GM21381 (cell line): ENCODE measurements around the gene C17orf78.
"Not testable (repeated sequence)": the region's sequence is repeated elsewhere in the genome, so short reads cannot be mapped to it uniquely, and the experiment has no call there.

Experiments
- ATAC-seq: cut with Tn5 transposase; IDR thresholded peaks from one replicate; pipeline ENCODE4 v1.9.1; 2021; ENCODE audit warnings: mild to moderate bottlenecking, moderate library complexity; ENCODE audit not compliant: unreplicated experiment

The C17orf78 gene

DNA sequence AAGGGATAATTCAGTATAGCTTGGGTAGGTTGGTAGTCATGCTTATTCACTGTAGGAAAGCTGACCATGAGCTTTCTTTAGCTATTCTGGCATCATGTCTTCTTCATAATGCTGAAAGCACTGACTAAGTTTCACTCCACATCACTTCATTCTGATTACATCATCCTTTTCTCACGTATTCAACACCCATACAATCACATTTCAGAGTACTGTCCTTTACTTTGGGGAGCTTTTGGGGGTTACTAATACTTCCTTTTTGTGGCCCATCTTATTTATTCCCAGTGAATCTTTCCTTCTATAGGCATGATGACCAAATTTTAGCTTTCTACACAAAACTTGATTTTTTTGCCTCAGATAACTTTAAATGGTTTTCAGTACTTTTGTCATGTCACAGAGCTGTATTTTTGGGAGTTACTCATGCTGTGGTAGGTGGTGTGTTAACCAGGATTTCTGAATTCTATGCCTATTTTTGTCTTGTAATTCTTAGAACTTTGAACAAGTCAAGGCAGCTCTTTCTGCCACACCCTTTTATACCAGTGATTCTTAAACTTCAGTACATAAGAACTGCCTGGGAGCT, 54.4 kb downstream of the C17orf78 start:
- no peak for ATAC-seq

DNA sequence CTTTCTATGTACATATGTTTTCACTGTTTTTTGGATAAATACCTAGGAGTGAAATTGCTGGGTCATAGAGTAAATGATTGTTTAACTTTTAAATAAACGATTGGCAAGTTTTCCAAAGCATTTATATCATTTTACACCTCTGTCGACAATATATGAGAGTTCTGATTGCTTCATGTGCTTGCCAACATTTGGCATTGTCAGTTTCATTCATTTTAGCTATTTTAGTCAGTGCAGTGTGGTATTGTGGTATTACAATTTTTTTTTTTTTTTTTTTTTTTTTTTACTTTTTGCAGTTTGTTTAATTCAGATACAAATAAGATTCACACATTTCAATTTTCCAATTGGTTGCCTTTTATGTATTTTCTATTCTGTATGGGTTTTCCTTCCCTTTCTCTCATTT, 56.9 kb downstream of the C17orf78 start:
- no peak for ATAC-seq

DNA sequence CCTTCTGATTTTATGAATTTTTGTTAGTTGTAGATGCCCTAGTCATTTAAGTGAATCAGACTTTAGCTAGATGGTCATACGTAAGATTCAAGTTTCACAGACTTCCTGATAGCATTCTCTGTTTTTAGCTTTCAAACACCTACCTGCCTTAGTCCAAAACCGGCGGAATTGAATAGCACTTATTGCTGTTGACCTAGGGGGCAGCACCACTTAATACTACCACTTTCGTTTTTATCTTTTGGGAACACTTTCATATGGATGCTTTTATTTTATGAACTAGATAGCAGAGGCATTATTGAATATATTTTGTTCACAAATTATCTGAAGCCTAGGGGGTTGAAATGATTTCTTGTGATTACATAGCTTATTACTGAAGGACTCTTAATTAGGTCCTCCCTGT, 62.4 kb downstream of the C17orf78 start:
- ATAC-seq: no peak

DNA sequence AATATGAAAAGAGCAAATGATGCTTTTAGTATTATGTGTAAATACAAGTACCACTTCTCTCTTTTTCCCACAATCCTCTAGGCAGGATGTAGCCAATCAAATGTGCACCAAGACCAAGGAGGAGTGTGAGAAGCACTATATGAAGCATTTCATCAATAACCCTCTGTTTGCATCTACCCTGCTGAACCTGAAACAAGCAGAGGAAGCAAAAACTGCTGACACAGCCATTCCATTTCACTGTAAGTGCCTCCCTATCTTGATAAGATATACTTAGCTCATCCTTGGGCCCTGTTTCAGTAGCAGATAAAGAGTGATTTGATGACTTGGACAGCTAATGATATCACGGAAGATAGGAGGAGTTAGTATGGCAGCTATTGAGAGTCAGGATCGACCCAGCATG, 64.6 kb downstream of the C17orf78 start:
- ATAC-seq: no peak

DNA sequence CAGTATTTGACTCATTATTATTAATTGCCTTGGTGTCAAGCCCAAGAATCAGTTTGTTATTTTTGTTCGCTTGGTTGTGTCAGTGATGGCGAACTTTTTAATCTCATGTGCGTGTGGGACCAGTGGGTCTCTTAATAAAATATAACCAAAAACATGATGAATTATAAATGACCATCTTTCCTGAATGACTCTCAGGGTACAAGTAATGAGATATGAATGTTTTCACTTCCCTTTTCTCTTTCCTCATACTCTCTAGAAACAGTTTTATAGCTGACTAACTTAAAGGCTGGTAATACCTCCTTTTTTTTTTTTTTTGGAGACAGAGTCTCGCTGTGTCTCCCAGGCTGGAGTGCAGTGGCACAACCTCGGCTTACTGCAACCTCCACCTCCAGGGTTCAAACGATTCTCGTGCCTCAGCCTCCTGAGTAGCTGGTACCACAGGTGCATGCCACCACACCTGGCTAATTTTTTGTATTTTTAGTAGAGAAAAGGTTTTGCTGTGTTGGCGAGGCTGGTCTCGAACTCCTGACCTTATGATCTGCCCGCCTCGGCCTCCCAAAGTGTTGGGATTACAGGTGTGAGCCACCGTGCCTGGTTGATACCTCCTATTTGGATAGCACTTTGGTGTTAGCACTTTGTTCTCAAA, 65.7 kb downstream of the C17orf78 start:
- ATAC-seq: not testable (repeated sequence)
